Measurements from ENCODE around the gene CHCHD1. TPM values are rescaled to one million over a fixed set of nuclear protein-coding genes. Genes with fewer than 3 reads are reported as not detected.

CHCHD1 gene
- total and polyA plus RNA-seq, 2 donors, result 54.7 to 78.2 TPM

GRCh38 chr10:73812657-73813056 lies 30.8 kb downstream of the CHCHD1 start:
- Histone ChIP-seq H3K4me3 (ENCODE audit: low read length in 2 of 2) (no peak overlapping the region), H3K36me3 (ENCODE audit: control insufficient read depth in 2 of 2, insufficient read depth in 2 of 2, low read length in 1 of 2) (peaks cover 44 to 47% of the 10 kb centered on the region in 2 donors), H3K9me3 (ENCODE audit: control insufficient read depth in 2 of 2, insufficient read depth in 1 of 2, low read length in 1 of 2) (no peaks in the 10 kb centered on the region), H3K27ac (ENCODE audit: low read depth in 1 of 2, low read length in 1 of 2) (peak overlapping the region in 1 of 2 donors; percentile 8), H3K4me1 (ENCODE audit: control insufficient read depth in 2 of 2, insufficient read depth in 2 of 2, low read length in 2 of 2) (peaks cover 14 to 24% of the 10 kb centered on the region in 2 donors), H3K27me3 (ENCODE audit: control insufficient read depth in 2 of 2, insufficient read depth in 1 of 2, low read length in 1 of 2) (no peaks in the 10 kb centered on the region)
- DNase-seq (ENCODE audit: low read depth in 6 of 9, low spot score in 9 of 9), result no peak
- 97% methylated on average over 4 of the region's 4 CpGs for WGBS

GRCh38 chr10:73813333-73813732 lies 31.5 kb downstream of the CHCHD1 start:
- WGBS, result 95% methylated on average over 7 of the region's 7 CpGs
- no peak overlapping the region for H3K27ac ChIP-seq (ENCODE audit: low read depth in 1 of 2, low read length in 1 of 2)
- H3K27me3 ChIP-seq (ENCODE audit: control insufficient read depth in 2 of 2, insufficient read depth in 1 of 2, low read length in 1 of 2), result no peaks in the 10 kb centered on the region
- no peak overlapping the region for H3K4me3 ChIP-seq (ENCODE audit: low read length in 2 of 2)
- peaks cover 13 to 19% of the 10 kb centered on the region in 2 donors for H3K4me1 ChIP-seq (ENCODE audit: control insufficient read depth in 2 of 2, insufficient read depth in 2 of 2, low read length in 2 of 2)
- DNase-seq (ENCODE audit: low read depth in 6 of 9, low spot score in 9 of 9), result no peak
- no peaks in the 10 kb centered on the region for H3K9me3 ChIP-seq (ENCODE audit: control insufficient read depth in 2 of 2, insufficient read depth in 1 of 2, low read length in 1 of 2)
- H3K36me3 ChIP-seq (ENCODE audit: control insufficient read depth in 2 of 2, insufficient read depth in 2 of 2, low read length in 1 of 2), result peaks cover 38 to 44% of the 10 kb centered on the region in 2 donors

DNA sequence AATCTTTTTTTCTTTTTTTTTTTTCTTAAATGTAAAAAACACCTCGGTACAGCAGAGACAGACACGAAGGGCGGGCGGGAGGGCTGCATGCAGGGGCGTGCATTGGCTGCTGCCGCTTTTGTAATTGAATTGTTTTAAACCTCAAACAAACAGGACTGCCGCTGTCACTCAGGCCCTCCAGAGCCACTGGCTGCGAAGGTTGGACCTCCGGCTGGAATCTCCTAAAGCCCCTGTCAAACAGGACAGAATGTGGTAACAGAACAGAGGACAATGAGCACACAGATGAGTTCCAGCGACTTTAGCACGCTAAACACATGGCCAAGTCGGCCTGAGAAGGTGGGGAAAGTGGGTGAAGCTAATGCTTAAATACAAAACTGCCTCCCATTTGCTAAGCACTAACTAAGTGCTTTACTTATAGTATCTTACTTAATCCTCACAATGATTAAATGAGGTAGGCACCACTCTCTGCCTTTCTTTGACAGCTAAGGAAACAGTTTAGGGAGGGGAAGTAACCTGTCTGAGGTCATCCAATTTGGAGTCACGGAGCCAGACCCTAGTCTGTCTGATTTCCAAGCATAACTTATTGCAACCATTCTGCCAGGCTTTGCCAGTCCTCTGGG lies 32.5 kb downstream of the CHCHD1 start:
- no peaks in the 10 kb centered on the region for H3K9me3 ChIP-seq (ENCODE audit: control insufficient read depth in 2 of 2, insufficient read depth in 1 of 2, low read length in 1 of 2)
- H3K27ac ChIP-seq (ENCODE audit: low read depth in 1 of 2, low read length in 1 of 2), result no peak overlapping the region
- no peak overlapping the region for H3K4me3 ChIP-seq (ENCODE audit: low read length in 2 of 2)
- H3K36me3 ChIP-seq (ENCODE audit: control insufficient read depth in 2 of 2, insufficient read depth in 2 of 2, low read length in 1 of 2), result peaks cover 30 to 34% of the 10 kb centered on the region in 2 donors
- no peaks in the 10 kb centered on the region for H3K27me3 ChIP-seq (ENCODE audit: control insufficient read depth in 2 of 2, insufficient read depth in 1 of 2, low read length in 1 of 2)
- WGBS, result 96% methylated on average over 13 of the region's 13 CpGs
- no peak for DNase-seq (ENCODE audit: low read depth in 6 of 9, low spot score in 9 of 9)
- H3K4me1 ChIP-seq (ENCODE audit: control insufficient read depth in 2 of 2, insufficient read depth in 2 of 2, low read length in 2 of 2), result peaks cover 11 to 28% of the 10 kb centered on the region in 2 donors

- H3K4me3 ChIP-seq (ENCODE audit: low read length in 2 of 2), result no peak overlapping the region
- no peak overlapping the region for H3K27ac ChIP-seq (ENCODE audit: low read depth in 1 of 2, low read length in 1 of 2)
- H3K36me3 ChIP-seq (ENCODE audit: control insufficient read depth in 2 of 2, insufficient read depth in 2 of 2, low read length in 1 of 2), result peaks cover 25 to 27% of the 10 kb centered on the region in 2 donors
- no peaks in the 10 kb centered on the region for H3K27me3 ChIP-seq (ENCODE audit: control insufficient read depth in 2 of 2, insufficient read depth in 1 of 2, low read length in 1 of 2)
- peaks cover 7 to 28% of the 10 kb centered on the region in 2 donors for H3K4me1 ChIP-seq (ENCODE audit: control insufficient read depth in 2 of 2, insufficient read depth in 2 of 2, low read length in 2 of 2)
- no peaks in the 10 kb centered on the region for H3K9me3 ChIP-seq (ENCODE audit: control insufficient read depth in 2 of 2, insufficient read depth in 1 of 2, low read length in 1 of 2)
- 94% methylated on average over 22 of the region's 22 CpGs for WGBS
- no peak for DNase-seq (ENCODE audit: low read depth in 6 of 9, low spot score in 9 of 9)
Observed at GRCh38 chr10:73814896-73815718, 33.3 kb downstream of the CHCHD1 start.

GRCh38 chr10:73815719-73816030 lies 33.8 kb downstream of the CHCHD1 start:
- Histone ChIP-seq H3K36me3 (ENCODE audit: control insufficient read depth in 2 of 2, insufficient read depth in 2 of 2, low read length in 1 of 2) (peaks cover 25 to 27% of the 10 kb centered on the region in 2 donors), H3K27ac (ENCODE audit: low read depth in 1 of 2, low read length in 1 of 2) (no peak overlapping the region), H3K4me1 (ENCODE audit: control insufficient read depth in 2 of 2, insufficient read depth in 2 of 2, low read length in 2 of 2) (peaks cover 1 to 23% of the 10 kb centered on the region in 2 donors), H3K4me3 (ENCODE audit: low read length in 2 of 2) (no peak overlapping the region), H3K9me3 (ENCODE audit: control insufficient read depth in 2 of 2, insufficient read depth in 1 of 2, low read length in 1 of 2) (no peaks in the 10 kb centered on the region), H3K27me3 (ENCODE audit: control insufficient read depth in 2 of 2, insufficient read depth in 1 of 2, low read length in 1 of 2) (no peaks in the 10 kb centered on the region)
- no peak for DNase-seq (ENCODE audit: low read depth in 6 of 9, low spot score in 9 of 9)

DNA sequence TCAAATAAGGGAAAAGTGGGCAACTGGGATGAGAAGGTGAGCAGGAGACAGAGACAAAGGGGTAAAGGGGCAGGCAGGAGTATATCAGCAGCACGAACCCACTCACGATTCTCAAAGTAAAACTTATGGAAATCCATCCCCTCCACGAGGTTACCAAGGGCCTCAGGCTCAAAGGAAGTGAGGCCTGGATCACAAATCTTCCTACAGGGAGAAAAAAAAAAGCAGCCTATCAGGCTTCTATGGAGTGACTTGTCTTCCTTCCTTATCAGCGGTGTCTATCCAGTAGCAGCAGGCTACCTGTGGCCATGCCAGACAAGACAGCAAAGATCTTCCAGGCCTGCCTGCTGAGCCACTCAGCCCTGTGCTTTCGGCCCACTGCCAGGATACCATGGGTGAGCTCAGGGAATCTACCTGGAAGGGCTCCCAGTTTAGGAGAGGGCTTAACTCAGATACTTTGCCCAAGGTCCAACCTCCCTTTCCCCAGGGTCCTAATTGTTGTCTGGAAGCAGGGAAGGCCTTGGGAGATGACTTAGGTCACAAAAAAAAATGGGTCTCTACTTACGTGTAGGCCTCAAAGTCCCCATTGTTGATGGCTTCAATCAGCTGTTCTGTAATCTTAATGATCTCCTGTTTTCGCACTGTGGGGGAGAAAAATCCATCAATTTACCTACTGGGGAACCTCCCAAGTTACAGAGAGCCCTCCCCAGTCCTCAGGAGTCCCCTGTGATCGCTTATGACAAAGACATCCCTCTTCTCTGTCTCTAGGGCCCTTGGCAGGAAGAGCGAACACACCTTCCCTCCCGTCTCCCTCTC lies 35.3 kb downstream of the CHCHD1 start:
- 95% methylated on average over 10 of the region's 10 CpGs for WGBS
- H3K4me1 ChIP-seq (ENCODE audit: control insufficient read depth in 2 of 2, insufficient read depth in 2 of 2, low read length in 2 of 2), result peaks cover 0 to 22% of the 10 kb centered on the region in 2 donors
- no peak for DNase-seq (ENCODE audit: low read depth in 6 of 9, low spot score in 9 of 9)
- no peak overlapping the region for H3K4me3 ChIP-seq (ENCODE audit: low read length in 2 of 2)
- H3K27ac ChIP-seq (ENCODE audit: low read depth in 1 of 2, low read length in 1 of 2), result no peak overlapping the region
- H3K9me3 ChIP-seq (ENCODE audit: control insufficient read depth in 2 of 2, insufficient read depth in 1 of 2, low read length in 1 of 2), result no peaks in the 10 kb centered on the region
- no peaks in the 10 kb centered on the region for H3K27me3 ChIP-seq (ENCODE audit: control insufficient read depth in 2 of 2, insufficient read depth in 1 of 2, low read length in 1 of 2)
- H3K36me3 ChIP-seq (ENCODE audit: control insufficient read depth in 2 of 2, insufficient read depth in 2 of 2, low read length in 1 of 2), result peaks cover 25 to 30% of the 10 kb centered on the region in 2 donors

- Histone ChIP-seq H3K9me3 (ENCODE audit: control insufficient read depth in 2 of 2, insufficient read depth in 1 of 2, low read length in 1 of 2) (no peaks in the 10 kb centered on the region), H3K27me3 (ENCODE audit: control insufficient read depth in 2 of 2, insufficient read depth in 1 of 2, low read length in 1 of 2) (no peaks in the 10 kb centered on the region), H3K36me3 (ENCODE audit: control insufficient read depth in 2 of 2, insufficient read depth in 2 of 2, low read length in 1 of 2) (peaks cover 25 to 30% of the 10 kb centered on the region in 2 donors), H3K4me1 (ENCODE audit: control insufficient read depth in 2 of 2, insufficient read depth in 2 of 2, low read length in 2 of 2) (peaks cover 0 to 20% of the 10 kb centered on the region in 2 donors), H3K27ac (ENCODE audit: low read depth in 1 of 2, low read length in 1 of 2) (no peak overlapping the region), H3K4me3 (ENCODE audit: low read length in 2 of 2) (no peak overlapping the region)
- no peak for DNase-seq (ENCODE audit: low read depth in 6 of 9, low spot score in 9 of 9)
- WGBS, result 98% methylated on average over 5 of the region's 5 CpGs
Observed at GRCh38 chr10:73817826-73818225, 36.0 kb downstream of the CHCHD1 start.

- no peak for DNase-seq (ENCODE audit: low read depth in 6 of 9, low spot score in 9 of 9)
- Histone ChIP-seq H3K9me3 (ENCODE audit: control insufficient read depth in 2 of 2, insufficient read depth in 1 of 2, low read length in 1 of 2) (no peaks in the 10 kb centered on the region), H3K27me3 (ENCODE audit: control insufficient read depth in 2 of 2, insufficient read depth in 1 of 2, low read length in 1 of 2) (no peaks in the 10 kb centered on the region), H3K27ac (ENCODE audit: low read depth in 1 of 2, low read length in 1 of 2) (no peak overlapping the region), H3K4me1 (ENCODE audit: control insufficient read depth in 2 of 2, insufficient read depth in 2 of 2, low read length in 2 of 2) (peaks cover 0 to 20% of the 10 kb centered on the region in 2 donors), H3K36me3 (ENCODE audit: control insufficient read depth in 2 of 2, insufficient read depth in 2 of 2, low read length in 1 of 2) (peaks cover 23 to 29% of the 10 kb centered on the region in 2 donors), H3K4me3 (ENCODE audit: low read length in 2 of 2) (no peak overlapping the region)
- WGBS, result 92% methylated on average over 10 of the region's 10 CpGs
Observed at GRCh38 chr10:73818402-73818801, 36.6 kb downstream of the CHCHD1 start.

- no peak for DNase-seq (ENCODE audit: low read depth in 6 of 9, low spot score in 9 of 9)
- H3K4me1 ChIP-seq (ENCODE audit: control insufficient read depth in 2 of 2, insufficient read depth in 2 of 2, low read length in 2 of 2), result peaks cover 0 to 20% of the 10 kb centered on the region in 2 donors
- H3K27ac ChIP-seq (ENCODE audit: low read depth in 1 of 2, low read length in 1 of 2), result no peak overlapping the region
- H3K36me3 ChIP-seq (ENCODE audit: control insufficient read depth in 2 of 2, insufficient read depth in 2 of 2, low read length in 1 of 2), result peaks cover 26 to 27% of the 10 kb centered on the region in 2 donors
- H3K4me3 ChIP-seq (ENCODE audit: low read length in 2 of 2), result no peak overlapping the region
- H3K27me3 ChIP-seq (ENCODE audit: control insufficient read depth in 2 of 2, insufficient read depth in 1 of 2, low read length in 1 of 2), result no peaks in the 10 kb centered on the region
- WGBS, result 92% methylated on average over 5 of the region's 5 CpGs
- no peaks in the 10 kb centered on the region for H3K9me3 ChIP-seq (ENCODE audit: control insufficient read depth in 2 of 2, insufficient read depth in 1 of 2, low read length in 1 of 2)
Observed at GRCh38 chr10:73819081-73819480, 37.2 kb downstream of the CHCHD1 start.
